Left hindlimb (tissue), 1 donor: ENCODE data around the gene INPP5J.
A peak's percentile ranks its signal among the peaks of the same experiment; 100 is the strongest.
"Not testable (repeated sequence)": the region's sequence is repeated elsewhere in the genome, so short reads cannot be mapped to it uniquely, and the experiment has no call there.

Source experiments
- DNase-seq: peaks from one replicate; pipeline ENCODE4 v3.0.0-alpha.2; 2018

The INPP5J gene

DNA sequence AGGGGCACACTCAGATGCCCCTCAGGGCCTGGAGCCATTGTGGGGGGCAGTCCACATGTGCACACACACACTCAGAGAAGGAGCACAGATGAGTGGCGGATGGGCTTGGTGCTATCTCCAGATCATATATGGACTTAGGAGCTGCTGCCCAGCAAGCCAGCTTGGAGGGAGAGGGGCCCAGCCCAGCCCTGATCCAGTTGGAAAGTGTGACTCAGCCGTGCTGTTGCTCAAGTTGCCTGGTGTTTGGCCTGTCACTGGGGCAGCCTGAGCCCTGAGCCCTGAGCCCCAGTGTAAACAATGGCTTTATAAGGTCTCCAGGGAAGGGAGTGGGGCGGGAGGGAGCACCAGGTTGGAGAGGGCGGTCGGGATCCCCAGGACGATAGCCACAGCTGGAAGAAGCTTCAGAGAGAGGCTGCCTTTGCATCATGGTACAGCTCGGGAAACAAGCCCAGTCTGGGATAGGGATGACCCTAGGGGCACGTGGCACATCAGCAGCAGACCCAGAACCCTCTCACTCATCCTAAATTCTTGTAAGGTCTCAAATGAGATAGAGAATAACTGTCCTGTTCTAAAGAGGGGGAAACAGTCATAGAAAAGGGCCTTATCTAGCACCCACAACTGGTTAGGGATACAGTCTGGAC, 20.2 kb upstream of the INPP5J start:
- peak; percentile 34 for DNase-seq

DNA sequence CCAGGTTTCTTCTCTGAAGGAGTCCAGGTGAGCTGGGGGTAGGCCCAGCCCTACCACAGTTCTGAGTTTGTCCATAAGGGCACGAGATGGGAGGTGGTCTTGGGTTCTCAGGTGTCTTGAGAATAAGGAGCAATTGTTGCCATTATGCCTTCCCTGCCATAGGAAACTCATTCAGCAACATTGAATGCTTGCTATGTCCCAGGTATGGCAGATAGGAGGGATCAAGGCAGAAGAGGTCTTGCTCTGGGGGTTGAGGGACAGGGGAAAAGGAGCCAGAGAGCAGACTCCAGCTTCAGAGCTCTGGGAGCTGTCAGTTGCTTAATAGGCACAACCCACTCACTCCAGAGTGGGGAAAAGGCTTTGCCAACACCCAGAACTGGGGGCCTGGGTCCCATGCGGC, 19.7 kb upstream of the INPP5J start:
- peak; percentile 21 for DNase-seq

DNA sequence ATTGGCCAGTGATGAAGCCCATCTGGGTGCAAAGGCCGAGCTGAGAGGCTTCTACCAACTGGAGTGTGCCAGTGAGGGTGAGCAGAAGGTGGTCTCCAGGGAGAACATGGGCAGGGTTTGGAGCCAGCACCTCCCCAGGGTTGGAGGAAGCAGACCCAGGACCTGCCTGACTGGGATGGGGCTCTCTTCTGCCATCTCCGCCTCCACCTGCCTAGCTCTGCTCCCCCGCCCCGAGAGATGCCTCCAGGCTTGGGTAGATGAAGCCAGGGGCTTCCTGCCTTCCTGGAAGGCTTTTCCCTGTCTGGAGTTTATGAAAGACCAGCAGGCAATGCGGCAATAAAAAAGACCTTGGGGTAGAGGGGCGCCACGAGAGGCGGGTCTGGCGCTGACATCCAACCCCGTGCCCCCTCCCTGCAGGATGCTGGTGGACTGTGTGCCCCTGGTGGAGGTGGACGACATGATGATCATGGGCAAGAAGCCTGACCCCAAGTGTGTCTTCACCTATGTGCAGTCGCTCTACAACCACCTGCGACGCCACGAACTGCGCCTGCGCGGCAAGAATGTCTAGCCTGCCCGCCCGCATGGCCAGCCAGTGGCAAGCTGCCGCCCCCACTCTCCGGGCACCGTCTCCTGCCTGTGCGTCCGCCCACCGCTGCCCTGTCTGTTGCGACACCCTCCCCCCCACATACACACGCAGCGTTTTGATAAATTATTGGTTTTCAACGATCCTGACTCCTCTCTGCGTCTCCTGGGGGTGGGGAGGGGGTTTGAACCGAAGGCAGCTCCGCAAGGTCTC, 18.7 kb upstream of the INPP5J start:
- DNase-seq = peak; percentile 46

DNA sequence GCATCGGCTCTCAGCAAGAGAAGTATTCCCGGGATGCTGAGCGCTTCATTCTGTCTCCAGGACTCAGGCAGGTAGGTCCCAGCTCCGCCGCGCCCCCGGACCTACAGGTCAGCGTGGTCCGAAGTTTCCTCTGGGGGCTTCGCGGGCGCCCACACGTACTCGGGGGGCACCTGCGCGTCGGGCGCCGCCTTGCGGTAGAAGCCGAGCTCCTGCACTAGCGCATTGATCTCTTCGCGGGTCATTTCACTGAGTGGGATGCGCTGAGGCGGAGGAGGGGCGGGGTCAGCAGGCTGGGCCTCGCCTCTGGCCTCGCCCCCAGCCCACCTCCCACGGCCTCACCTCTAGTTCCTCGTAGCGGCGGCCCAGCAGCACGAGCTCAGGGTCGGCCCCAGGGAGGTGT, 17.9 kb upstream of the INPP5J start:
- DNase-seq = peak; percentile 59

DNA sequence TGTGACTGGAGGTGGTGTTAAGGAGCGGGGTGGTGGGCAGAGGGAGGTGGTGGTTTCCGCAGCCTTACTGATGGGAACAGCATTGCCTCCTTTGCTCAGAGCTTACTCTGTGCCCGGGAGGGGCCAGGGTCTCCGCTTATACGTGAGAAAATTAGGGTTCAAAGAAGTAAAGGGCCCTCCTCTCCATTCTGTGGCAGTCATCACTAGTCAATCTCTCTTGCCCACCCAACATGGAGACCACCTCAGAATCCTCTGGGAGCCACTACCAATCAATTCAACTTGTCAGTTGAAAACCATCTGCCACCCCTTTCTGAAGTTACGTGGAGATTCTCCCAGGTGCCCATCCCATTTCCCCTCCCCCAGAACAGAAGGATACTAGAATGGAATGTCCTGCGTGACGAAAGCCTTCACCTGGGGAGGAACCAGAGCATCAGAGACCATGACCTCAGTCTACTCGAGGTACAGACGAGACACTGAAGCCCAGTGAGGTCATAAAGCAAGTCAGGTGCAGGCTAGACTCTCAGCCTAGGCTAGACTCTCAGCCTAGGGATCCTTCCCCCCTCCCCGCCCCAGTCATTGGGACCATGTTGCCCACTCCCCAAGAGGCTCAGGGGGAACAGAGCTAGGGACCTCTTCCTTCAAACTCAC, 17.4 kb upstream of the INPP5J start:
- DNase-seq = no peak

DNA sequence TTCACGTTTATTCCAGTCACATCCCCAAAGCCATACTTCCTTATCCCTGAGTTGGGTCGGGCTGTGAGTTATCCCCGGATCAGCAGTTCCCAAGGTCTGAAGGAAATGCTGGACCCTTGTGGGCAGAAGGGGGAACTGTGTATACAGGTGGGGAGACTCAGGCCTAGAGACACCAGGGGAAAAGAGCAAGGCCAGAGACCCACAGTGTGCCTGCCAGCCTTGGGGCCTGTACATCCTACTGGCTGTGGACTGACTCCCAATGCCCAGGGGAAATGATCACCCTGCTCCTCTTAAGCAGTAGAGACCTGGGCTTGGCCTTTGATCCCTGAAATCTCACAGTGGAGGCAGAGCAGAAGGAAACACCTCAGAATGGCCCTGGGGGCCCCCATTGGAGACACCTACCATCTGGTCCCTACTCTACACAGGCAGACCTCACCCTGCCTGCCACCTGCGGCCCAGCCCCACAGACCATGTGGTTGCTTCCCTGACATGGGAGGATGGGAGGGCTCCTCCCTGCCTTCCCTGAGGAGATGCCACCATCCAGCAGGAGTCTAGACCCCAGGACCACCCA, 16.7 kb upstream of the INPP5J start:
- peak; percentile 46 for DNase-seq

DNA sequence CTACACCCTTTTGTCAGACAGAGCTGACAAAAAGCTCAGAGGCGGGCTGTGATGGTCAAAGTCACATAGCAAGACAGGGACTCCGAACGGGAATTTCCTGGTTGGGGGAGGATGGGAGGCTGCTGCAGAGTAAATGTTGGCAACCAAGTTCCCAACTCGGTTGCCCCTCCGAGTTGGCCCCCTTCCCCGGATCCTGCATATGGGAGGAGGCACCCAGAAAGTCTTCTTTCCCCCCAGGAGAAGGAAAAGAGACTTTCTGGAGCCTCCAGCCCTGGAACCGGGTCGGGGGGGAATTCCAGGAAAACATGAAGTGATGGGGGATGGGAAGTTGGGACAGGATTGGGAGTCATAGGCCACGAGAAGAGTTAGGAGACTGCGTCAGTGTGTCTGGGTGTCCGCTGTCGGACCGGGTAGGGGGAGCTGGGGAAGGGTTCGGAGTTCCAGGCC, 16.0 kb upstream of the INPP5J start:
- peak; percentile 58 for DNase-seq

DNA sequence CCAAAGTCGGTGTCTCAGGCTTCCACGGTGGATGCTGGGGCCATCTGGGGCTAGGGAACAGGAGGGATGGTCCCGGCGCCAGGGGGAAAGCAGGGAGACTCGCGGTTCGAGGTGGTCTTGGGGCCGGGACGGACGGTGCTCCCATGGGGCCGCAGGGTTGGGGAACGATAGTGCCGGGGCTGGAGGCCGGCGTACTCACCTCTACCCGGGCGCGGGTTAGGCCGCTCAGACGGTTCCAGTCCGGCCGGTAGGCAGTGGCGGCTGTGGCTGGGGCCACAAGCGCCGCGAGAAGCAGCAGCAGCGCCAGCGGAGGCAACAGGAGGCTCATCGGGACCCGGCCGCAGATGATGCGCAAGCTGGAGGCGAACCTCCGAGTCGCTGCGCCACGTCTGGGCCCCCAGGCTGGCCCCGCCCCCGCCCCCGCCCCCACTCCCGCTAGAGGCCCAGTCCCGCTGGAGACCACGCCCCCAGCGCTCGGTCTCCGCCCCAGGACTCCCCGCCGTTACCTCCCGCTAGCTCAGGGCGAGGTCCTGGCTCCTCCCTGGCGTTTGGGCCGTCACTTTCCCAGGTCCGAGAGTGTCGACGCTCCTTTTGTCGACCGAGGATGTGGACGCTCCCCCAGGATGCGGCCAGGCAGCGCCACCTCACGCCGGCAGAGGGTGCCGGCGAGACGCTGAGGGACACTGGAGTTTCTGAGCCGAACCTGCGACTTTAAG, 15.4 kb upstream of the INPP5J start, which contains the start of gene SELENOM:
SELENOM (minus strand) TSS at position 391 of the 716 bp plus-strand sequence; CDS start at position 328, 63 bp downstream.
- peak; percentile 97 for DNase-seq

DNA sequence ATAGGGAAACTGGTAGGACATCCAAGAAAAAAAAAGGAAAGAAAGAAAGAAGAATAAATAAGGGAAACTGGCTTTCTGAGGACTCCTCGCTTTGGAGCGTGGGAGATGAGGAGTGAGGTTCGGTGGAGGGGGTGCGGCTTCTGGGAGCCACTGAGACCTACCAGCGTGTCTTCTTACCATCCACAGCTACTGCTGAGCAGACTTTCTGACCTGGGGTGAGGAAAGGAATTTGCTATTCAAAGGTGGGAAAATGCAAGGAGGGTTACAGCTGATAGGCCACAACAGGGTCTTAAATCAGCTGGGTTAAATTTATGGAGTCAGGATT, 14.9 kb upstream of the INPP5J start:
- no peak for DNase-seq

DNA sequence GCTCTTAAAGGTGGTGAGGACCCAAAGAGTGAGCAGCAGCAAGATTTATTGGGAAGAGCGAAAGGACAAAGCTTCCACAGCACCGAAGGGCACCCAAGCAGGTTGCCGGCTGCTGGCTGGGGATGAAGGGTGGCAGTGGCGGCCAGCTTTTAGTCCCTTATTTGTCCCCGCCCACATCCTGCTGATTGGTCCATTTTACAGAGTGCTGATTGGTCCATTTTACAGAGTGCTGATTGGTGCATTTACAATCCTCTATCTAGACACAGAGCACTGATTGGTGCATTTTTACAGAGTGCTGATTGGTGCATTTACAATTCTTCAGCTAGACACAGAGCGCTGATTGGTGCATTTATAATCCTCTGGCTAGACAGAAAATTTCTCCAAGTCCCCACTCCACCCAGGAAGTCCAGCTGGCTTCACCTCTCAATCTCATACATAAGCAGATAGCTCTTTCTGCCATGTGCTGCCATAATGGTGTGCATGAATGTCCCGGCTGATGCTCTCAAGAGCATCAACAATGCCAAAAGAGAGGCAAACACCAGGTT, 10.1 kb upstream of the INPP5J start:
- DNase-seq = not testable (repeated sequence)

DNA sequence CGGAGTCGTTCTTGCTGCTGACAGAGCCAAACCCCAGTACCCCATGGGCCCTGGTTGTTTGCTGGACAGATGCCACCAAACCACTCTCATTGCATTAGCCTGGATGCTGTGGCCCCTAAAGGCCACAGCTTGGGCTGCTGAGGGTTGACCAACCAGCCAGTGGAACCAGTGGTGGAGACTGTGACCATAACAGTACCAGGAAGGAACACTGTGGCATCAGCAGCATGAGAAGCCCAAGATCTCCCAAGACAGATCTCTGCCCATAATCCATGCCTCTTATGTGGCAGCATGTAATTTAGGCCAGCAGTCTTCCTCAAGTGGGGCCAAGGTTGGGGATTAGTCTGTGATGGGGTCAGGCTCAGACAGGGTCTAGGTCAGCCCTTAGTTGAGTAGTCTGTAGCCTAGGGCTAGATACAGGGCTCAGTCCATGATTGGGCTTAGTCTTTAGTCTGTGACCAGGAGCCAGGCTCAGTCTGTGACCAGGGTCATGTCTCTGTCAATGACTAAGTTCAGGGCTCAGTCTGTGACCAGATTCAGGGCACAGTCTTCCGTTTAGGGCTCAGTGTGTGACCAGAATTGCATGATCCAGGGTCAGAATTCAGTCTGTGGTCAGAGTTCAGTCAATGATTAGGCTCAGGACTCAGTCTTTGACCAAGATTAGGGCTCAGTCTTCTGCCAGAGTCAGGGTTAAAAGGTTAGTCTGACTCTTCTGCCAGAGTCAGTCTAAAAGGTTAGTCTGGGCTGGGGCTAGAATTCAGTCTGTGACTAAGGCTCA, 4.5 kb upstream of the INPP5J start:
- DNase-seq = no peak

DNA sequence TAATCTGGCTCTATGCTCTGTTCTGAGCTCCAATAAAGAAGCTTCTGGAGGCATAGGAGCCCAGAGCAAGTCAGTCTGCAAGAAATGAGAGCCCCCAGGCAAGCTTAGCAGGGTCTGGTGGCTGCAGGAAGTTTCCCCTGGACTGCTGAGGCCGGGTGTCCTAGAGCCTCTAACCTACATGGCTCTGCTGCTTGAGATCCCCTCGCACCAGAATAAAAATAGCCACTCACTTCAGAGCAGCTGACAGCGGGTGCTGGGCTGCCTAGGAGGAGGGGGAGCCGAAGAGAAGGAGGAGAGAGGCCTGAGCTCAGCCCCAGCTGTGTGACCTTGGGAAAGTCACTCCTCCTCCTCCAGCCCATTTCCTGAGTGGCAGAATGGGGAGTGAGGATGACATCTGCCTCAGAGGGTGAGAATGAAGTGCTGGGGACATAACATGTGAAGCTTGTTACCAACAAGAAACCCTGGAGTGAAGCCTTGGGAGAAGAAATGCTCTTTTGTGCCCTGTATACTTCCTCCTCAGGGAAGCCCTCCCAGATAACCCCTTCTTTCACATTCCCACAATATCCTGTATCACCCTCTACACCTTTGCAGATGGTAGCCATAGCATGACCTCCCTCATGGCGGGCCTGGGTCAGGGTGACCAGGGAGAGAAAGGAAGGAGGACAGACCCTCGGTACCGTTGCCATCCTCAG, 3.6 kb upstream of the INPP5J start:
- no peak for DNase-seq

DNA sequence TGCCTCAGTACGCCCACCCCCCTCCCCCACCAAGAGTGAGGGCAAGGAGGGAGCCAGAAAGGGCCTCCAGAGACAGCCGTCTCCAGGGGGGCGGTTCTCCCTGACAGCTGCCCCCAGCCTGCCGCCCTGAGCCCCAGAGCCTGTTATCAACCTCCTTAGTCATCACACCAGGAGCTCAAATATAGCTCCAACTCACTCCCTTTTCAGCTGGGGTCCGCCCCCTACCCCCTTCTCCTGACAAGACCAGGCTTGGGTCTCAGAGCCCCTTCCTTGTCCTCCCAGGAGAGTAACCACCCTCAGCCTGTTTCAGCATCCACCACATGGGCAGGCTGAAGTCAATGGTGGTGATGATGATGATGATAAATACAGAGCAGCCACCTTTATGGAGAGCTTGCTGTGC, 2.5 kb upstream of the INPP5J start:
- no peak for DNase-seq

DNA sequence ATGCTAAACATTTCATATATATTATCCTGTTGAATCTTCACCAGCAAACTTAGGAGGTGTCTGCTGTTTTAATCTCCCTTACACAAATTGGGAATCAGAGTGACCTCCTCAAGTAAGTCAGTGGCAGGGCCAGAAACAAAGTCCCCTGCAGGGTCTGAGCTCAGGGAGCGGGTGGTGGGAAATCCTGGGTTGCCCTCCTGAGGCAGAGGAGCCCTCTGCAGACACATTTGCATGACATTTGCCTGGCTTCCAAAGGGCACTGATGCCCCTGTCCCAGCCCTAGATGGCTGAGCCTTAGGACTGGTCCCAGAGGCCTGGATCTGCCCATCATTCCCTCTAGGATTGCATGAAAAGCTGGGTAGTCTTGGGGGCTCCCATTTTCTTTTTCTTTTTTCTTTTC, 2.1 kb upstream of the INPP5J start:
- no peak for DNase-seq

DNA sequence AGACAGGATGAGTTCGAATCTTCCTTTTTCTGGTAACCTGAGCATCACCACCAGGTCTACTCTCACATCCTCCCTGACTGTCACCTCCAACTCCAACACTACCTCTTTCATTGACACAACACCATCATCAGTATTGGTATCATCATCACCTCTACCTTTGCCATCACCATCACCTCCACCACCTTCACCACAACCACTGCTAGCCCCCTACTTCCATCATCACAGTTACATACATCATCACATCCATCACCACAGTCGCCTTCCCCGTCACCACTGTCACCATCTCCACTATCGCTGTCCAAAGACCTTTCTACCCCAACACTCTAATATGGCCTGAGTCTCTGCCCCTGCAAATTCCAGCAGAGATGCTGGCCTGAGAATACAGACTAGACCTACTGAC, 1.4 kb upstream of the INPP5J start:
- DNase-seq = no peak

DNA sequence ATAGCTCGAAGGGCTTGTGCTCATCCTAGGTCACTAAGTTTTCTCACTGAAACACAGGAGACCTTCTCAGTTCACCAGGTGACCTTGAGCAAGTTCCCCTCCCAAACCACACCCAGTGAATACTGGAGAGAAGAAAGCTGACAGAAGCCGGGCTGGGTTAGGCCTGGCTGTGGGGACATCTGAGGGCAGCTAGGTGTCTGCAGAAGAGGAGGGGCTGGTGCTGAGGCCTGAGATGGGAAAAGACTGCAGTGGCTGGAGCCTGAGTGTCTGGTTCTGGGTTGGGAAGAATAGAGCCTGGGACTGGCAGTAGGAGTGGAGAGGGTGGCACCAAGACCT, 602 bp upstream of the INPP5J start:
- DNase-seq = no peak

DNA sequence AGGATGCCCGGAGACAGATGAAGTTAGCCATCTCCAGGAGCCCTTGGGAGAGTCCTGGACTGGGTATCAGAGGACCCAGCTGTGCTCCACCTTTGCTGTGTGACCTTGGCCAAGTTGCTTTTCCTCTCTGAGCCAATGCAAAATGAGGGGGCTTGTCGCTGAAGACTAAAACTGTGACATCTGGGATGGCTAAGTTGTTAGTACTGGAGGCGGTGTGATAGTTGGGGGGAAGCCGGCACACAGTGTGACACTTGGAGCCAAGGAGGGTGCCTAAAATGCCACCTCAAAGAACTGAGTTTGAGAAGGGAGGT, 481 bp downstream of the INPP5J start:
- DNase-seq = no peak

DNA sequence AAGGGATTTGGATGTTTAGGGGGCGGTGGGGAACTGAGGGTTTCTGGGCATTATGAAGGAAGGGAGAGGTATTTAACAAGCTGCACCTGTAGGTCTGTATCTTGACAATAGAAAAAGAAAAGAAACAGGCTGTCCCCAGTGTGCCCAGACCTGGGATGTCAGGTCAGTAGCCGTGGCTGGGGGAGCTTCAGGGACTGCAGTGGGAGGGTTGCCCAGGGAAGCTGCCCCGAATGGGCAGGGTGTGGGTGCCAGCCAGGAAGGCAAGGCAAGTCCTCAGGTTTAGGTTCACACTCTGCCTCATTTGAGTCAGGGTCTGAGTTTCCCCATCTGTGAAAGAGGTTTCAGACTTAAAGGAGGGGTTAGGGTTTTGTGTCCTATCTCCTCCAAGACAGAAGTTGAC, 1.5 kb downstream of the INPP5J start:
- DNase-seq = no peak

DNA sequence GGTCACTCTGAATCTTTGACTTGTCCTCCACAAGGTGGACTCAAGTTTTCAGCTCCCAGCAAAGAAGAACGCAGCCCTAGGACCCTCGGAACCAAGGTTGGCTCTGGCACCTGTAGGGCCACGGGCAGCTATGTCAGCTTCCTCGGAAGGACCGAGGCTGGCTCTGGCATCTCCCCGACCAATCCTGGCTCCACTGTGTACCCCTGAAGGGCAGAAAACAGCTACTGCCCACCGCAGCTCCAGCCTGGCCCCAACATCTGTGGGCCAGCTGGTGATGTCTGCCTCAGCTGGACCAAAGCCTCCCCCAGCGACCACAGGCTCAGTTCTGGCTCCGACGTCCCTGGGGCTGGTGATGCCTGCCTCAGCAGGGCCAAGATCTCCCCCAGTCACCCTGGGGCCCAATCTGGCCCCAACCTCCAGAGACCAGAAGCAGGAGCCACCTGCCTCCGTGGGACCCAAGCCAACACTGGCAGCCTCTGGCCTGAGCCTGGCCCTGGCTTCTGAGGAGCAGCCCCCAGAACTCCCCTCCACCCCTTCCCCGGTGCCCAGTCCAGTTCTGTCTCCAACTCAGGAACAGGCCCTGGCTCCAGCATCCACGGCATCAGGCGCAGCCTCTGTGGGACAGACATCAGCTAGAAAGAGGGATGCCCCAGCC, 2.2 kb downstream of the INPP5J start:
- no peak for DNase-seq

DNA sequence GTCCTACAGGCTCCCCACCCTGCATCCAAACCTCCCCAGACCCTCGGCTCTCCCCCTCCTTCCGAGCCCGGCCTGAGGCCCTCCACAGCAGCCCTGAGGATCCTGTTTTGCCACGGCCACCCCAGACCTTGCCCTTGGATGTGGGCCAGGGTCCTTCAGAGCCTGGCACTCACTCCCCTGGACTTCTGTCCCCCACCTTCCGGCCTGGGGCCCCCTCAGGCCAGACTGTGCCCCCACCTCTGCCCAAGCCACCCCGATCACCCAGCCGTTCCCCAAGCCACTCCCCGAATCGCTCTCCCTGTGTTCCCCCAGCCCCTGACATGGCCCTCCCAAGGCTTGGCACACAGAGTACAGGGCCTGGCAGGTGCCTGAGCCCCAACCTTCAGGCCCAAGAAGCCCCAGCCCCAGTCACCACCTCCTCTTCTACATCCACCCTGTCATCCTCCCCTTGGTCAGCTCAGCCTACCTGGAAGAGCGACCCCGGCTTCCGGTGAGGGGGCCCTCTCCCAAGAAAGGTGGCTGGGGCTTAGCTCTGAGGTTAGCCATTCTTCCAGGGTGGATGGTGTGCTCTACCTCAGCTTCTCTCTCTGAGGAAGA, 2.9 kb downstream of the INPP5J start:
- DNase-seq = no peak
